ENCODE data around the gene GINS3. TPM values are rescaled to one million over a fixed set of nuclear protein-coding genes. Genes with fewer than 3 reads are reported as not detected.
"Not testable (repeated sequence)": the region's sequence is repeated elsewhere in the genome, so short reads cannot be mapped to it uniquely, and the experiment has no call there.

GINS3 gene
- total RNA-seq, 1 experiment from 2014 or later, result 24.2 TPM

DNA sequence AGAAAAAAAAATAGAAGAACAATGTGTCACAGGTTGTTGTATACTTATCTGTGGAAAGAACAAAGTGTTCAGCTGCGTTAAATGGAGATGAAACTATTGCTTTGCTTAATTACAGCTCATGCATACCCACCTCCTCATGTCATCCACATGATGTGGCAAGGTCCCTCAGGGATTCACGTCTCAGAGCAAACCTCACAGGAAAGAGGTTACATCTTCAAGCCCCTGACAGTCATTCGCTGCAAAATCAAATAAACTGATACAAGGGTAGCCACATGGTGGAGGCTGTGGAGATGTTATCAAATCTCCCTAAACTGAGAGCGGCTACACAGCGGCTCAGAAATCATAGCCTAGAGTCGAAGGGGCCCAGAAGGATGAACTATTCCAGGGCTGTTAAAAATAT, 21.1 kb downstream of the GINS3 start:
- no peaks in the 10 kb centered on the region for H4K20me1 ChIP-seq (ENCODE audit: insufficient read depth, low read depth, low read length)
- H3K4me2 ChIP-seq (ENCODE audit: low read depth, low read length, poor library complexity, severe bottlenecking), result peak overlapping the region; percentile 40
- peak overlapping the region; percentile 100 for H3K27ac ChIP-seq (ENCODE audit: low read length)
- no peaks in the 10 kb centered on the region for H3K9me3 ChIP-seq (ENCODE audit: low read length)
- H3K4me1 ChIP-seq (ENCODE audit: low read length), result peaks cover 76% of the 10 kb centered on the region
- no peak overlapping the region for H2AFZ ChIP-seq (ENCODE audit: low read length)
- DNase-seq, result peak; percentile 94
- H3K79me2 ChIP-seq (ENCODE audit: low read length), result no peaks in the 10 kb centered on the region
- peak overlapping the region; percentile 39 for H3K9ac ChIP-seq (ENCODE audit: low read length)
- H3K27me3 ChIP-seq (ENCODE audit: low read length), result no peaks in the 10 kb centered on the region
- H3K36me3 ChIP-seq (ENCODE audit: insufficient read depth, low read length), result no peaks in the 10 kb centered on the region
- no peaks in the 10 kb centered on the region for H3K9me2 ChIP-seq (replicated peaks; ENCODE audit: insufficient read depth, low read length)
- H3K4me3 ChIP-seq (ENCODE audit: low read length), result no peak overlapping the region

DNA sequence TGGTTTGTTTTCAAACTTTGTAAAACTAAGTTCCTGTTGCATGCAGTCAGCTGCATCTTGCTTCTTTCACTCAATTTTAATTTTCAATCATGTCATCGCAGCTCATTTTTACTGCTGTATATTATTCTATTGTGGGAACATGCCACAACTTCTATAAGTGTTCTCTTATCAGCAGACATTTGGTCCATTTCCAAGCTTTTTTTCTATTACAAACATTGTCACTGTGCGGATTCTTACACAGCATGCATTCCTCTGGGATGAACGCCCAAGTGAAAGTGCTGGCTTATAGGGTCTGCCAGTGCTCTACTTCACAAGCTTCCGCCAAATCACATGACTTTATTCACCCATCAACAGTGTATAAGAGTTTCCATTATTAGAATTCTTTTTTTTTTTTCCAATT, 22.7 kb downstream of the GINS3 start:
- Histone ChIP-seq H3K79me2 (ENCODE audit: low read length) (no peaks in the 10 kb centered on the region), H2AFZ (ENCODE audit: low read length) (no peak overlapping the region), H3K9ac (ENCODE audit: low read length) (no peak overlapping the region), H4K20me1 (ENCODE audit: insufficient read depth, low read depth, low read length) (no peaks in the 10 kb centered on the region), H3K27me3 (ENCODE audit: low read length) (no peaks in the 10 kb centered on the region), H3K4me1 (ENCODE audit: low read length) (peaks cover 81% of the 10 kb centered on the region), H3K4me3 (ENCODE audit: low read length) (no peak overlapping the region), H3K9me2 (replicated peaks; ENCODE audit: insufficient read depth, low read length) (no peaks in the 10 kb centered on the region), H3K36me3 (ENCODE audit: insufficient read depth, low read length) (no peaks in the 10 kb centered on the region), H3K4me2 (ENCODE audit: low read depth, low read length, poor library complexity, severe bottlenecking) (no peak overlapping the region), H3K27ac (ENCODE audit: low read length) (peak overlapping the region; percentile 100), H3K9me3 (ENCODE audit: low read length) (no peaks in the 10 kb centered on the region)
- no peak for DNase-seq

GRCh38 chr16:58415961-58416360, 23.7 kb downstream of the GINS3 start:
- H3K4me3 ChIP-seq (ENCODE audit: low read length); DNase-seq; H3K9me2 ChIP-seq (replicated peaks; ENCODE audit: insufficient read depth, low read length); H3K9me3 ChIP-seq (ENCODE audit: low read length); H4K20me1 ChIP-seq (ENCODE audit: insufficient read depth, low read depth, low read length); H3K27me3 ChIP-seq (ENCODE audit: low read length); H3K36me3 ChIP-seq (ENCODE audit: insufficient read depth, low read length); H3K79me2 ChIP-seq (ENCODE audit: low read length); H2AFZ ChIP-seq (ENCODE audit: low read length): not testable (repeated sequence)
- H3K4me2 ChIP-seq (ENCODE audit: low read depth, low read length, poor library complexity, severe bottlenecking), result peak overlapping the region; percentile 18
- H3K9ac ChIP-seq (ENCODE audit: low read length), result peak overlapping the region; percentile 44
- H3K4me1 ChIP-seq (ENCODE audit: low read length), result peaks cover 90% of the 10 kb centered on the region
- peak overlapping the region; percentile 100 for H3K27ac ChIP-seq (ENCODE audit: low read length)

DNA sequence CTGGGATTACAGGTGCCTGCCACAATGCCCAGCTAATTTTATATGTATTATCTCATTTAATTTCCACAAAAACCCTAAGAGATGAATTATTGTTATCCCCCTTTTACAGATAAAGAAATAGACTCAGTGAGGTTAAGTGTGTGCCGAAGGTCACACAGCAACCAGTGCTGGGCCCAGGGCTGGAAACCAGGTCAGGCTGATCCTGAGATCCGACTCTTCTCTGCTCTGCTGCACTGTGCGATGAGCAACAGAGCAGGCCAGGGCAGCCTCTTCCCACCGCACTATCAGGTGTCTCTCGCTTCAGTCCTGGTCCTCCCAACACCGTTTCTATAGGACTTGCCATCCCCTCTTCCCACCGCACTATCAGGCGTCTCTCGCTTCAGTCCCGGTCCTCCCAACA, 24.8 kb downstream of the GINS3 start:
- Histone ChIP-seq H3K9ac (ENCODE audit: low read length) (peak overlapping the region; percentile 83), H3K79me2 (ENCODE audit: low read length) (peaks cover 13% of the 10 kb centered on the region), H4K20me1 (ENCODE audit: insufficient read depth, low read depth, low read length) (no peaks in the 10 kb centered on the region), H3K4me3 (ENCODE audit: low read length) (peak overlapping the region; percentile 71), H3K36me3 (ENCODE audit: insufficient read depth, low read length) (no peaks in the 10 kb centered on the region), H3K27me3 (ENCODE audit: low read length) (no peaks in the 10 kb centered on the region), H3K9me2 (replicated peaks; ENCODE audit: insufficient read depth, low read length) (no peaks in the 10 kb centered on the region), H2AFZ (ENCODE audit: low read length) (no peak overlapping the region), H3K27ac (ENCODE audit: low read length) (peak overlapping the region; percentile 100), H3K9me3 (ENCODE audit: low read length) (no peaks in the 10 kb centered on the region), H3K4me2 (ENCODE audit: low read depth, low read length, poor library complexity, severe bottlenecking) (peak overlapping the region; percentile 86), H3K4me1 (ENCODE audit: low read length) (peaks cover 87% of the 10 kb centered on the region)
- peak; percentile 75 for DNase-seq

DNA sequence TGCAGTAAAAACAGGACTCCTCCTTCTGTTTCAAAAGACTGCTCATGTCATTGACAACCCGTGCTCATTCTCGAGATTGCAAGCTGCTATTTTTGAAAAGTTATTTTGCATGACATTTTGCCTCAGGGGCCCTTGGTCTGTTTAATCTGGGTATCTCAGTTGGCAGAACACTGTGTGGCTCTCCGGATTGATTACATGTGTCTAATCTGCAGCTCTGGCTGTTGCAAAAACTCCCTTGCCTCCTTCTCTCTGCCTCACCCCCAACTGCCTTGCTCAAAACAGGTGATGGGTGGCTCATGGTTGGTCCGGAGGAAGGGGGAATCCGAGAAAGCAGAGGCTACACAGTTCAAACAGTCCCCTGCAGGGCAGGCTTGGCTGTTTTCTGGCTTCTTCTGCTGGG, 25.3 kb downstream of the GINS3 start:
- Histone ChIP-seq H3K4me3 (ENCODE audit: low read length) (peak overlapping the region; percentile 71), H3K9me2 (replicated peaks; ENCODE audit: insufficient read depth, low read length) (no peaks in the 10 kb centered on the region), H3K9ac (ENCODE audit: low read length) (peak overlapping the region; percentile 83), H3K36me3 (ENCODE audit: insufficient read depth, low read length) (peaks cover 2% of the 10 kb centered on the region), H3K9me3 (ENCODE audit: low read length) (no peaks in the 10 kb centered on the region), H3K79me2 (ENCODE audit: low read length) (peaks cover 19% of the 10 kb centered on the region), H3K4me1 (ENCODE audit: low read length) (peaks cover 85% of the 10 kb centered on the region), H4K20me1 (ENCODE audit: insufficient read depth, low read depth, low read length) (no peaks in the 10 kb centered on the region), H3K27me3 (ENCODE audit: low read length) (no peaks in the 10 kb centered on the region), H2AFZ (ENCODE audit: low read length) (no peak overlapping the region), H3K4me2 (ENCODE audit: low read depth, low read length, poor library complexity, severe bottlenecking) (peak overlapping the region; percentile 86), H3K27ac (ENCODE audit: low read length) (peak overlapping the region; percentile 100)
- DNase-seq, result peak; percentile 98

DNA sequence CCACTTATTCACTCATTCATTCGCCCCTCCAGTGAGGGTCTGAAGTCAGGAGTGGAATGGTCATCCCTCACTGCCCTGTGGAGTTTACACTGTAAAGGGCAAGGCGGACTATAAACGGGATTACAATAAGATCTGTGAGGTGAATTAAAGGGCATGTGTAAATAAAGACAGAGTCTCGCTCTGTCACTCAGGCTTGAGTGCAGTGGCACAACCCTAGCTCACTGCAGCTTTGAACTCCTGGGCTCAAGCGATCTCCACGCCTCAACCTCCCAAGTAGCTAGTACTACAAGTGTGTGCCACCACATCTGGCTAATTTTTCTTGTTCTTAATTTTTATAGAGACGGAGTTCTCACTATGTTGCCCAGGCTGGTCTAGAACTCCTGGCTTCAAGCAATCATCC, 25.8 kb downstream of the GINS3 start:
- H3K36me3 ChIP-seq (ENCODE audit: insufficient read depth, low read length), result peaks cover 7% of the 10 kb centered on the region
- peaks cover 85% of the 10 kb centered on the region for H3K4me1 ChIP-seq (ENCODE audit: low read length)
- H3K4me3 ChIP-seq (ENCODE audit: low read length), result peak overlapping the region; percentile 51
- no peaks in the 10 kb centered on the region for H3K9me3 ChIP-seq (ENCODE audit: low read length)
- H3K9ac ChIP-seq (ENCODE audit: low read length), result peak overlapping the region; percentile 66
- H3K4me2 ChIP-seq (ENCODE audit: low read depth, low read length, poor library complexity, severe bottlenecking), result peak overlapping the region; percentile 86
- DNase-seq, result peak; percentile 80
- H3K27ac ChIP-seq (ENCODE audit: low read length), result peak overlapping the region; percentile 100
- no peaks in the 10 kb centered on the region for H3K27me3 ChIP-seq (ENCODE audit: low read length)
- H3K9me2 ChIP-seq (replicated peaks; ENCODE audit: insufficient read depth, low read length), result no peaks in the 10 kb centered on the region
- H2AFZ ChIP-seq (ENCODE audit: low read length), result no peak overlapping the region
- peaks cover 1% of the 10 kb centered on the region; the same call in 1 of the 2 replicates for H4K20me1 ChIP-seq (ENCODE audit: insufficient read depth, low read depth, low read length)
- H3K79me2 ChIP-seq (ENCODE audit: low read length), result peaks cover 23% of the 10 kb centered on the region

GRCh38 chr16:58418601-58419000, 26.3 kb downstream of the GINS3 start:
- Histone ChIP-seq H3K4me3 (ENCODE audit: low read length) (peak overlapping the region; percentile 51; the same call in 1 of the 2 replicates), H3K4me1 (ENCODE audit: low read length) (peaks cover 85% of the 10 kb centered on the region), H3K9me3 (ENCODE audit: low read length) (no peaks in the 10 kb centered on the region), H3K9ac (ENCODE audit: low read length) (peak overlapping the region; percentile 66), H2AFZ (ENCODE audit: low read length) (no peak overlapping the region), H4K20me1 (ENCODE audit: insufficient read depth, low read depth, low read length) (peaks cover 4% of the 10 kb centered on the region; the same call in 1 of the 2 replicates), H3K27me3 (ENCODE audit: low read length) (no peaks in the 10 kb centered on the region), H3K27ac (ENCODE audit: low read length) (peak overlapping the region; percentile 100), H3K79me2 (ENCODE audit: low read length) (peaks cover 29% of the 10 kb centered on the region), H3K36me3 (ENCODE audit: insufficient read depth, low read length) (peaks cover 12% of the 10 kb centered on the region), H3K9me2 (replicated peaks; ENCODE audit: insufficient read depth, low read length) (no peaks in the 10 kb centered on the region), H3K4me2 (ENCODE audit: low read depth, low read length, poor library complexity, severe bottlenecking) (peak overlapping the region; percentile 86)
- peak; percentile 88 for DNase-seq

DNA sequence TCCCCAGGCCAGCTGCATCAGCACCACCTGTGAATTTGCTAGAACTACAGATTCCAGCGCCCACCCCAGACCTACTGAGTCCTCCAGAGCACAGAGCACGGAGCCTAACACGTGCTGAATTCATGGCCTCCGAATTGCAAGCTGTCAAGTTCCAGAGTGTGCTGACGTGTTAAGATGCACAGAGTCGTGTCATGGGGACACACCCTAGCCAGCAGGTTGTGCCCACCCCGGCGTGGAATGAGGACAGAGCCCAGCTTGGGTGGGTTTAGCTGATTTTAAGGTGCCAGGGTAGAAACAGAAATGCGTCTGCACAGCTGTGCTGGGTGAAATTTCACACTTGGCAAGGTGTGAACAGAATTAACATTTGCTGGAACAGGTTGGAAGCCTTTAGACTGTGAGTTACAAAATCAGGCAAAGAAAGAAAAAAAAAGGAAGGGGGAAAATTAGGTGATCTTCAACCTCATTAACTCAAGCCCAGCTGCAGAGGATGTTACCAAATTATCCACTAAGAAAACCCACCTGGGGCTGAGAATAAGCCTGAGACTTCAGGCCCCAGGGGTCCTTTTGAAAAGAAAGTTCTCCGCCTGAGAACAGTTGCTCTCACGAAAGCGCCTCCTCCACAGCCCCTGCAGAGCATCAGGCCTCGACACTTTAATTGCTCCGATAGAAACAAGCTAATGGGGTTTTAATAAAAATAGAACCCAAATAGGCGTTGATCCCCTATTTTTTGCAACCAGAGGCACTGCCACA, 27.1 kb downstream of the GINS3 start:
- H3K9me3 ChIP-seq (ENCODE audit: low read length), result no peaks in the 10 kb centered on the region
- peak overlapping the region; percentile 91 for H3K9ac ChIP-seq (ENCODE audit: low read length)
- H3K79me2 ChIP-seq (ENCODE audit: low read length), result peaks cover 37% of the 10 kb centered on the region
- H3K27me3 ChIP-seq (ENCODE audit: low read length), result no peaks in the 10 kb centered on the region
- H4K20me1 ChIP-seq (ENCODE audit: insufficient read depth, low read depth, low read length), result peaks cover 4% of the 10 kb centered on the region; the same call in 1 of the 2 replicates
- H3K4me1 ChIP-seq (ENCODE audit: low read length), result peaks cover 85% of the 10 kb centered on the region
- no peak overlapping the region; the same call in 1 of the 2 replicates for H2AFZ ChIP-seq (ENCODE audit: low read length)
- H3K9me2 ChIP-seq (replicated peaks; ENCODE audit: insufficient read depth, low read length), result no peaks in the 10 kb centered on the region
- peak overlapping the region; percentile 100 for H3K27ac ChIP-seq (ENCODE audit: low read length)
- peaks cover 20% of the 10 kb centered on the region for H3K36me3 ChIP-seq (ENCODE audit: insufficient read depth, low read length)
- H3K4me3 ChIP-seq (ENCODE audit: low read length), result peak overlapping the region; percentile 71
- DNase-seq, result peak; percentile 98
- H3K4me2 ChIP-seq (ENCODE audit: low read depth, low read length, poor library complexity, severe bottlenecking), result peak overlapping the region; percentile 86
